Thoracic aorta (tissue), 2 donors: ENCODE data around the gene PTPMT1. TPM values are rescaled to one million over a fixed set of nuclear protein-coding genes. Genes with fewer than 3 reads are reported as not detected.
A peak's percentile ranks its signal among the peaks of the same experiment; 100 is the strongest.

Experiments
- ATAC-seq: fragments of 150-250 bp; one replicate; pipeline ENCODE4 v1.8.0; 2017; ENCODE audit warnings: low read depth; ENCODE audit not compliant: insufficient number of reproducible peaks, low FRiP score
- DNase-seq: peaks from one replicate; pipeline ENCODE4 v3.0.0-alpha.2; 2020; ENCODE audit warnings: low spot score
- H3K27ac ChIP-seq, 2 donors: fragments of 200-600 bp; sonication (generic); 1 replicate in 1 of 2; 2 replicates in 1 of 2; pipeline ENCODE4 v1.5.1; 2016; ENCODE audit warnings: mild to moderate bottlenecking in 2 of 2, moderate library complexity in 2 of 2
- H3K27me3 ChIP-seq: fragments of 200-600 bp; sonication (generic); replicated peaks from 2 replicates; pipeline ENCODE4 v1.6.0; 2016; ENCODE audit warnings: mild to moderate bottlenecking; ENCODE audit not compliant: insufficient read depth
- H3K36me3 ChIP-seq: fragments of 200-600 bp; sonication (generic); one replicate; pipeline ENCODE4 v1.5.1; 2016
- H3K4me1 ChIP-seq, 2 donors: fragments of 200-600 bp; sonication (generic); 1 replicate in 1 of 2; 2 replicates in 1 of 2; pipeline versions ENCODE4 v1.5.1 to v1.6.0; 2016; ENCODE audit warnings: low read depth in 2 of 2, mild to moderate bottlenecking in 1 of 2; ENCODE audit not compliant: control insufficient read depth in 1 of 2
- H3K4me3 ChIP-seq: fragments of 200-600 bp; sonication (generic); 2 replicates; pipeline ENCODE4 v1.5.1; 2016; ENCODE audit warnings: mild to moderate bottlenecking
- H3K9me3 ChIP-seq: fragments of 200-600 bp; sonication (generic); 2 replicates; pipeline ENCODE4 v1.5.1; 2016
- CTCF ChIP-seq: fragments of 200-600 bp; sonication (generic); IDR thresholded peaks from one replicate; pipeline ENCODE4 v1.5.1; 2019; ENCODE audit warnings: antibody characterized with exemption
- total RNA-seq, 2 donors: library from RNA; depleted of rRNA; stranded (reverse); fragments of >200 nt; gene quantifications; one replicate each; pipeline versions ENCODE4 v1.1.0 to v1.2.3, GENCODE V29; 2016

The PTPMT1 gene
- 100 to 1,000 TPM in 1 of 2 donors, 10 to 100 TPM in 1; 69.9 to 112 TPM for total RNA-seq

GRCh38 chr11:47565340-47566148 lies at the start of gene PTPMT1:
Gene PTPMT1, plus strand, starts transcription at chr11:47565599. Its CDS starts 24 bp downstream, at chr11:47565623.
- no peak for DNase-seq
- Histone ChIP-seq H3K9me3 (no peaks in the 10 kb centered on the region), H3K27ac (peak within 1 kb of the TSS; percentile 39 to 67)

GRCh38 chr11:47516155-47516554 lies 49.2 kb upstream of the PTPMT1 start:
- DNase-seq (no peak), ATAC-seq (no peak)
- Histone ChIP-seq H3K36me3 (no peaks in the 10 kb centered on the region), H3K4me1 (peaks cover 81 to 92% of the 10 kb centered on the region in 2 donors), H3K4me3 (no peak overlapping the region), H3K27me3 (no peaks in the 10 kb centered on the region), H3K9me3 (no peaks in the 10 kb centered on the region), H3K27ac (peak overlapping the region; percentile 0 to 80)
- TF ChIP-seq CTCF = no peak

More at GRCh38 chr11:47565340-47566148, at the start of gene PTPMT1:
- no peak for TF ChIP-seq CTCF
- no peaks in the 10 kb centered on the region for H3K36me3 ChIP-seq
- ATAC-seq = peak; percentile 70
- peak within 1 kb of the TSS; percentile 98 for H3K4me3 ChIP-seq
- H3K4me1 ChIP-seq = peaks cover 3 to 25% of the 10 kb centered on the region in 2 donors
- no peaks in the 10 kb centered on the region for H3K27me3 ChIP-seq

GRCh38 chr11:47516984-47517853 lies 48.2 kb upstream of the PTPMT1 start:
- Histone ChIP-seq H3K27me3 (no peaks in the 10 kb centered on the region), H3K36me3 (no peaks in the 10 kb centered on the region), H3K4me1 (peaks cover 84 to 94% of the 10 kb centered on the region in 2 donors), H3K9me3 (no peaks in the 10 kb centered on the region), H3K4me3 (no peak overlapping the region), H3K27ac (no peak overlapping the region)
- no peak for TF ChIP-seq CTCF
- ATAC-seq (no peak), DNase-seq (no peak)

GRCh38 chr11:47518212-47518964 lies 47.0 kb upstream of the PTPMT1 start:
- TF ChIP-seq CTCF = no peak
- H3K27me3 ChIP-seq = no peaks in the 10 kb centered on the region
- no peaks in the 10 kb centered on the region for H3K36me3 ChIP-seq
- no peak overlapping the region for H3K4me3 ChIP-seq
- H3K9me3 ChIP-seq = no peaks in the 10 kb centered on the region
- DNase-seq (no peak), ATAC-seq (no peak)
- peak overlapping the region in 1 of 2 donors; percentile 30 for H3K27ac ChIP-seq
- H3K4me1 ChIP-seq = peaks cover 85 to 94% of the 10 kb centered on the region in 2 donors
